NCI-H2081 (cell line): ENCODE measurements around the gene VSTM2B.

Source experiments
- DNase-seq, 2 experiments: peaks; one replicate each; lab custom pipeline; 2025; lab: John Stamatoyannopoulos, UW

VSTM2B gene

DNA sequence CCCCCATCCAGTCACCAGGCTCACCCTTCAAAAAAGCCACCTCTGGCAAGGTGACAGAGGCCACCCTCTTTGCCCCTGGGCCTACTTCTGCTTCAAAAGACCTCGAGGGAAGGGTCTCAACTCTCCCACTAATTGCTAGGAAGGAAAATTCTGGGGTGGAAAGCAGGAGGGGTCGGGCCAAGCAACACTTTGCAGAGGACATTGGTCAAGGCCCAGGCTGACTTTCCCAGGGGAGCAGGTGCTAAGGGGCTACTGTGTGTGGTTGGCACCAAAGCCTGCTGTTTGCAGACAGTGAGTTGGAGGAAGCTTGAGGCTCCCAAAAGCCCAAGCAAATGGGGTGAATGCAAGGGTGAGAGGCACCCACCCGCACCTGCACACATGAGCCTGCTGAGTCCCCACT is 28.6 kb upstream of the VSTM2B start:
- no peak for DNase-seq

DNA sequence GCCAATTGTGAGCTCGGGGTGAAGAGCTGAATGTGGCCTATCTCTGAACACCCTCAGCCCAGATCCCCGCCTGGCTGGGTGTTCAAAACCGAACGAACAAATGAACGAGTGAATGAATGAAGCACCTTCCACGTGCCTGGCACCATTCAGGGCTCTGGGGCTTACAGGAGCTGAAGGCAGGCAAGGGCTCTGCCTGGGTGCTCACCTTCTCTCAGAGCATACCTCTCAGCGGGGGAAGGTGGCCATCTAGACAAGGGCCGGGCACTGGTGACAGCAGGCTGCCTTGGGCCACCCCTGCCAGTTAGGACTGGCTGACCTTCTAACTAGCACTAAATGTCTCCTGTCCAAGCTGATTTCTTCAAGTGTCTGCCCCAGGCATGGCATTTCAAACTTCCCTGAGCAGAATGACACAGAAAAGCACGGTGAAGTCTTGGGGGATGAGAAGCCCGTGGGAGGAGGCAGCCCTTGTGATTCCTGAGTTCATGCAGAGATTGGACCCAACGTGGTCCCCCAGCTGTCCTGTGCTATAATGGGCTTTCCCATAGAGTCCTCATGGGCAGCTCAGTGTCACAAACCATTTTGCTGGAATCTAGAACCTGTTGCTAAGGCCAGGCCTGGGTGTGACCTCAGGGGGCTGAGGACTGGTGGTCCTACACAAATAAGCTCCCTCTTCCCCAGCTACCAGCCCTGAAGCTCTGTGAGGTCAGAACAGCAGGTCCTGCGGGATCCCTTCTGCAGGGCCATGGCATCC is 27.9 kb upstream of the VSTM2B start:
- DNase-seq = no peak

DNA sequence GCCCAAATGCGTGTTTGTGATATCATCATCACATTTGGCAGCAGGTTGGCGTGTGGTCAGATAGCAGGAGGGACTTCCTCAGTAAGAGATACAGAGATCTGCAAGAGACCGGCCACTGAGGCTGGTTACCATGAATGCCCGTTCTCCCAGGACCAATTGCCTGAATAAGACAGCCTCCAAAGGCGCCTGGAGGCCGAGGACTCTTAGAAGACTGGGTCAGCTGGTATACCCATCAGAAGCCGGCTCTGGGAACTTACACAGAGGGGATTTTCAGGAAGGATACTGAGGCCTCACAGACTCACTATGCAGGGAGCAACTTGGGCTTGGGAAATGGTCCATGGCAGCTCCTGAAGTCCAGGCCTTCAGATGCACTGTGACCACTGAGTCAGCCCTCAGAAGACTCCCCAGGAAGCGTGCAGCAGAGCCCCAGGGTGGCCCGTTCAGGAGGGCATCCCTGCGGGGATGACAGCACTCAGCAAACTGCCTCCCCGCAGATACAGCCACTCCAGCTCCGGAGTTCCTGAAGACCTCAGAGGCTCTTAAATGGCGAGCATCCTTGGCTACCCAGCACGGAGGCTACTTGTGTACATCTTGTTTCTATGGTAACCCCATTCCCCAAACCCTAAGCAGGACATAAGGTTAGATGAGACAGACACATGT is 26.4 kb upstream of the VSTM2B start:
- no peak for DNase-seq

DNA sequence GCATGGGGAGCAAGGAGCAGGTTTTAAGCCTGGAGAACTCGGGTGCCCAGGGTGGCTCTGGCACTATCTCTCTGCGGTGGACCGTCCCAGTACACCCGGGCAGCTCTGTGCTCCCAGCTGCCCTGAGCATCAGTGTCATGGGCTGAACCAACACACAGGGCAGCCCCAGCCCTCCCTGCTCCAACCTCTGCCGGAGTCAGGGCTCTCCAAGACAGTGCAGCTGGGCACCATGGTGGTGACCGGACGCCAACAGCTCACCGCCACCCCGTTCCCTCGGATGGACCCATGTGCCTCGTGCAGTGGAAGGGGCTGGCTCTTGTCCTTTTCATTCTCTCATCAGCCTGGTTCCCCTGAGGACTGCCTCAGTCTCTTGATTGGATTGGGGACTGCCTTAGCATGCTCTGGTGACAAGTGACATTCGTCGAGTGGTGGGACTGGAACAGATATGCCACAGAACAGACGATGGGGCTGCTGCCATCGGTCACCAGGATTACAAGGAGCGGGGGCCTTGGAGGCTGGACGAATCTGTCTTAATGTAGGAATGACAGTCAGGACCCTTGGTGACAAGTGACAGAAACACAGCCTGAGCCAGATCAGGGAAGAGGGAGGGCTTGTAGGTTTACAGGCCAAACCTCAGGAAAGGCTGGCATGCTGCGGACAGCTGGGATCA is 25.7 kb upstream of the VSTM2B start:
- DNase-seq = no peak

DNA sequence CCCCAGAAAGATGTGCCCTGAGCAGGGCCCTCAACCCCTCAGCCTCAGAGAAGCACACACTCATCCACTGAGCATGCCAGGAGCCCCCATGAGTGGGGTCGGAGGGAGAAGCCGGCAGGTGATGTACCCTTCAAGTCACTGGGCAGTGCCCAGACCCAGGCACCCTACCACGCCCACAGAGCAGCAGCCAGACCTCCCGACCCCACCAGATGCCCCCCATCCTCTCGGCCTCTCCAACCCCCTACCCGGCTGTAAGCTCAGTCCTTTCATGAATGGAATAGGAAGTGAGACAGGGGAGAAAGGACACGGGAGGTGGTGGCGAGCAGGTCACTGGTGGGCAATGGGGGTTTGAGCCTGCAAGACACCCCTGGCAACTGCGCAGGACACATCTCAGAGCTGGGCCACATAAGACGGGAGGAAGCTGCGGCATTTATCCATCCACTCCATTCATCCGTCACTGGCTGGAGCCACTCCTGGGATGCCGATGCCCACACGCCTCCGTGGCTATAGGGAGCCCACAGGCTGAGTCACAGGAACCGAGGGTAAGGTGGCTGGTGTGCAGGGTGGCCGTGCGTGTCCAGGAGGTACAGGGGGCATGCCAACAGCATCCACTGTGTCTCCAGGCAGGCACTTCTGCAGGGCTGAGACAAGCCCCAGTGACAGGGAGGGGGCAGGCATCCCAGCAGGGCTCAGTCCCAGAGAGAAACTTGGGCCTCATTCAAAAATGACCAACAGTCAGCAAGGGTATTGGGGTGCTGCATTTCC is 23.8 kb upstream of the VSTM2B start:
- DNase-seq = no peak

DNA sequence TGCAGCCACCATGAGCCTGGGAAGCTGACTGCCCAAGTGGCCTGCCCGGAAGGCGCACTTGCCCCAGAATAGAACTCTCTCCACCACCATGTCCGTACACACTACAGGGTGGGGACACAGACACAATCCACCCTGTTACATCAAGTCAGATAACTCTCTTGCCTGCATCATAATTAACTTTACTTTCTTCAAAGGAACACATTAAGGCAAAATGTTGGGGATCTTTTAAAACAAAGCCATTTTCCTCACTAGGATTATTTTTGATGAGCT is 23.3 kb upstream of the VSTM2B start:
- no peak for DNase-seq

DNA sequence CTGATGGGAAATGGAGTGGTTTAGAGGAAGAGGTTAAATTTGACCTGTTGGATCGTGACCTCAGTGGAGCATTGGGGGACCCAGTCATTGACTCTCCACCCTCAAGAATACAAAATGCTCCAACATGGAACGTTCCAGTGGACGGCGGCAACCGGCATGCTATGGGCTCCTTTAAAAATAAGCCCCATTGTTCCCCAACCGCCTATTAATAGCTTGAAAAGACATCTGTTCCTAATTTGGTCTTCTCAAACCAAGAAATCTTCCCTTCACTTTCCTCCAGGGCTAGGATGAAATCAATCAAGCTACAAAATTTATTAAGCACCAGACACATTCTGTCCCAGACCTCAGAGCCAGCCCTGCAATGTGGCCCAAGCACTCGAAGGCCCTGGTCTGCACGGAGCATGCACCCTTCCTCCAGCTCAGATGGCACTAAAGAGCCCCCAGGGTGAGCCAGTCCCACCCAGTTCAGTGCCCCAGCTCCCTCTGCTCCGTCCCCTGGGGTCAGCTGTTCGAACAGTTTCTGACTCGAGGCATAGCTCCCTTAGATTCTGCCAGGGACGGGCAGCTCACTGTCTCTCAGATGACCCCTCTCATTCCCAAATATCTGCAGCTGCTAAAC is 22.5 kb upstream of the VSTM2B start:
- no peak for DNase-seq

DNA sequence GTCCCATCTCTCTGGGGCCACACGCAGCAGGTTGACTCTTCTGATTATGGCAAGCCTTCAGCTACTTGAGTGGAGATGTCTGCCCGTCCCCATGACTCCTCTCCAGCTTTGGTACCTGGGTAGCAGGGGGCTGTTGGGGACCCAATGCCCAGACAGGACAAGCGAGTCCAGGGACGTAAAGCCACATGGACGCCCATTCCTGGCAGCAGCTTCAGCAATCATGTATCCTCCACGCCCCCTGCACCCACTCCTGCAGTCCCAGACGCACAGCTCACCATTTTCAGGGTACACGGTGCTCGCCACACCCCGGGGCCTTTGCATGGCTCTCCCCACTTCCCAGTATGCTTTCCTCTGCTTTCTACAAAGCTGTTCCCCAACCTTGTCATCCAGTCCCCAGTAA is 22.0 kb upstream of the VSTM2B start:
- no peak for DNase-seq

DNA sequence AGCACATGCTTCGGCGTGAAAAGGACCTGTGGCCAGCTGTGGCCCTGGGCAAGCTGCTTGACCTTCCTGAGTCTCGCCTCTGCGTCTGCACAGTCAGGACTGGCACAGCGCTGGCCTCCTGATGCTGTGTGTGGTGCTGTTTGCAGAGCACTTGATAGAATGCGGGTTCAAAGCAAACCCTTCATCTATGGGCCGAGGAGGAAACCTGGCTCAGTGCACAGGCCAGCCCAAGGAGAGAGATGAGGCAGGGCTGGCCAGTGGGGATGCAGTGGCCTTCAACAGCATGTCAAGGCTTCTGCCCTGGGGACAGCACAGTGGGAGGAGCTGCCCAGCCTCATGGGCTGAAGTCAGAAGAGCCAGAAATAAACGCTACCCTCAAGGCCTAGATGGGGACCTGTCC is 21.3 kb upstream of the VSTM2B start:
- no peak for DNase-seq

DNA sequence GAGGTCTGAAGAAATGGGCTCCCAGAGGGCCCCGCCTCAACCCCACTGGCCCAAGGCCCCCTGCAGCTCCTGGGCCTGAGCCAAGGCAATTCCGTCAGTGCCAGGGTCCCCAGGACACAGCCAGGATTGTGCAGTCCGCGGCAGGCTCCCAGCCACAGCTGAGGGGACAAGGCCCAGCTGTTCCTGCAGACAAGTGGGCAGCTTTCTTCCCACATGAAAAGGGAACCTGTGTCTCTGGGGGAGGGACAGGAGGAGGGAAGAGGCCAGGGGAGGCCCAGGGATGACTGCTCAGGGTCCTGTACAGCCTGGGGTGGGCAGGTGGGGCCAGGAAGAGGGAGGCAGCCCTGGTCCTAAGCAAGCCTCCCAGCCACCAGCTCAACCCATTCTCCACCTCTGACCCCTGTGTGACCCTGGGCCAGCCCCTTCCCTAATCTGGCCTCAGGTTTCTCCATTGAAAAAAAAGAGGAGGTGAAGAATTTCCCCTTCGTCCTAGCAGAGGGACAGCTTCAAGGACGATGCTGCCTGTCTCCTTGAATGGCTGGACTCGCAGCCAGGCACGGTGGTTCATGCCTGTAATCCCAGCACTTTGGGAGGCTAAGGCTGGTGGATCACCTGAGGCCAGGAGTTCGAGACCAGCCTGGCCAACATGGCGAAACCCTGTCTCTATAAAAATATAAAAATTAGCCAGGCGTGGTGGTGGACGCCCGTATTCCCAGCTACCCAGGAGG is 20.5 kb upstream of the VSTM2B start:
- DNase-seq = no peak

DNA sequence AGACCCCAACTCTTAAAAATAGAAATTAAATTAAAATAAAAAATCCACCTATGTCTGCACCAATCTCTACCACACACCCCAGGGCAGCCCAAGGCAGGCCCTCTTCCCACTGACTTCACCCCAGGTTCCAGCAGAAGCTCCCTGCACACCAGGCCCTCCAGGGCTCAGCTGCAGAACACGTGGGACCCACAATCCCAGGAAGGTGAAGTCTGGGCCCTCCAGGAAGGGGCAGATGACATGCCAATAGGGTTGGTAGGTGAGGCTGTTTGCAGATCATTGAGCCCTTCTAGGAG is 19.2 kb upstream of the VSTM2B start:
- no peak for DNase-seq

DNA sequence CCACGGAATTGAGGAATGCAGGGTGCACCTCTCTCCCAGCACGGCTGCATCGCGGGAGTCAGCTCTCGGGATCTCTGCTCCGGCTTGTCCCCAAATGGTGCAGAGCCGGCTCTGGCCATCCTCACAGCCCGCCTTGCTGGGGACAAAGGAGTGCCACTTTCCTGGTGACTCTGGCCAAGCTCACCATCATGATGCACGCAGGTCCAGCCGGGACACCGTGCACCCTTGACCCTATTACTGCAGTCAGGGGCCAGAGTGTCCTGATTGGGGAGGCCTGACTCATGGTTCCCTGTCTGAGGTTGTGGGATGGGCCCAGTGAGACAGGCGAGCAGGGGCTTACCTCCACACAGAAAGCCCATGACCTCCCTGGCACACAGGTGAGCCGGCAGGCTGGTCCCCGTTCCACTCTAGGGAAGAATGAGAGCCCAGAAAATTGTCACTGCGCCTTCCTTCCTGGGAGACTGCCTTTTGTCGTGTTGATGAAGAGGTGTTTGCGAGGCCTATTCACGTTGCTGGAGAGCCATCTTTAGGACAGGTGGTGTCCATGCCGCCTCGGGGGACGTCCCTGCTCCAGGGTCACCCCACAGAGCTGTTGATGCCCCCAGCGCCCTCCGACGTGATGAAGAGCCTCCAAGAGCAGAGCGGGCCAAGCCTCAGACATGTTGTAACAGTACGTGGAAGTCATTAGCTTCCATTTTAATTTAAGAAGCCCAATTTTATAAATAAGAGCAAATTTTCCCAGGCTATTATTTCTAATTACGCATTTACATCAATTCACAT is 18.5 kb upstream of the VSTM2B start:
- DNase-seq = no peak

DNA sequence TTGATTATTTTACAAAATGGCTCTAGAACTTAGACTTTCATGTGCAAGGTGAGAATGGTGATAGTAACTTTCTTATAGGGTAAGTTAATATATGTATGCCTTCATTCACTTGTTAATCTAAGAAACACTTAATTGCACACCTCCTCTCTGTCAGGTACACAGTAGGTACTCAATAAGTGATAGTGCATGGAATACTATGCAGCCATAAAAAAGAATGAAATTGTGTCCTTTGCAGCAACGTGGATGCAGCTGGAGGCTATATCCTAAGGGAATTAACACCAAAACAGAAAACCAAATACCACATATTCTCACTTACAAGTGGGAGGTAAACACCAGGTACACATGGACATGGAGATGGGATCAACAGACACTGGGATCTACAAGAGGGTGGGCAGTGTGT is 17.6 kb upstream of the VSTM2B start:
- DNase-seq = no peak

DNA sequence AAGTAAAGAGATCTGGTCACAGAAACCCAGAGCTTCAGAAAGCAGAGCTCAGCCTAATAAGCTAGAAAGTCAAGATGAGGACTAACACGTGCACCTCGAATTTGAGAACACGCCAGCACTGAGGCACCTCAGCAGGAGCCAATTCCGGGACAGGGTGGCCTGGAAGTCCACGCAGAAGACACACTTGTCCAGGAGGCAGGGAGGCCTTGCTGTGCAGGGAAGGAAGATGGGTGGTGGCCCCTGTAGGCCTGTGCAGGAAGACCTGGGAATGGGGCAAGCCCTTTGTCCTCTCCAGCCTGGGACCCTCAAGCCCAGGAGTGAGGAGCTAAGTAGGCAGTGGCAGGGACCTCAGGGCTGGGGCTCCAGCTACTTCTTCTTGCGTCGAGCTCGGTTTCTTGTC is 16.3 kb upstream of the VSTM2B start:
- no peak for DNase-seq

DNA sequence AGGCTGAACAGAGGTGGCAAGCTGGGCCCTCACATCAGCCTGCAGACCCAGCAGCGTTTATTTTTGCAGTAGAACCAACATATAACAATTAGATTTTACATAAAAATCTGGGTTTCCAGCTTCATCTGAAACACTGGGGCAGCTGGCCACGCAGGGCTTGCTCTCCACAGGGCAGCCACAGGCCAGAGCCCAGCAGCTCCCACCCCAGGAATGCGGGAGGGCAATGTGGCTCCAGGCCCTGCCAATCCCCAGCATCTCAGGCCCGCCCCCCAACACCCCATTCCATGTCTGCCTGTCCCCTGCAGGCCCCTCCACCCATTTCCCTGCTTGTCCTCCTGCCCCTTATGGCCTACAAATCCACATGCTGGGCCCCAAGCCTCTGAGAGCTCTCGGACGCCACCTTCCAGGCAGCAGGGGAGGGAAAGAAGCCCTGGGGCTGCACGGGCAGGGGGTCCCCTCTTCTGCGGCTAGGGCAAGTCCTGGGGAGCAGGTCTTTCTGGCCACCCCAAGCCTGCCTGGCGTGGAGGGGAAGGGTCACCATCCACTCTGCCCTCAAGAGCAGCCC is 15.0 kb upstream of the VSTM2B start:
- DNase-seq = no peak

DNA sequence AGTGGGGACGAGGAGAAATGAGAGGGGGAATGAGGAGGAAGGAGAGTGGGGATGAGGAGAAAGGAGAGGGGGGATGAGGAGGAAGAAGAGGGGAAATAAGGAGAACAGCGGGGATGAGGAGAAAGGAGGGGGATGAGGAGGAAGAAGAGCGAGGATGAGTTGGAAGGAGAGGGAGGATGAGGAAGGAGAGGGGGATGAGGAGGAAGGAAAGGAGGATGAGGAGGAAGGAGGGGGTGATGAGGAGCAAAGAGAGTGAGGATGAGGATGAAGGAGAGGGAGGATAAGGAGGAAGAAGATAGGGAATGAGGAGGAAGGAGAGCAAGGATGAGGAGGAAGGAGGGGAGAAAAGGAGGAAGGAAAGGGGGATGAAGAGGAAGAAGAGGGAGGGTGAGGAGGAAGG is 14.0 kb upstream of the VSTM2B start:
- no peak for DNase-seq

DNA sequence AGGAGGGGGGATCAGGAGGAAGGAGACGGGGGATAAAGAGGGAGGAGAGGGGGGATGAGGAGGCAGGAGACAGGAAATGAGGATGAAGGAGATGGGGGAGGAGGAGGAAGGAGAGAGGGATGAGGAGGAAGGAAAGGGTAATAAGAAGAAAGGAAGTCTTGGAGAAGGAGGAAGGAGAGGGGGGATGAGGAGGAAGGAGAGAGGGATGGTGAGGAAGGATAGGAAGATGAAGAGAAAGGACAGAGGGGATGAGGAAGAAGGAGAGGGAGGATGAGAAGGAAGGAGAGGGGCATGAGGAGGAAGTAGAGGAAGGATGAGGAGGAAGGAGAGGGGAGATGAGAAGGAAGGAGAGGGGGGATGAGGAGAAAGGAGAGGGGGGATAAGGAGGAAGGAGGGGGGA is 13.0 kb upstream of the VSTM2B start:
- DNase-seq = no peak

DNA sequence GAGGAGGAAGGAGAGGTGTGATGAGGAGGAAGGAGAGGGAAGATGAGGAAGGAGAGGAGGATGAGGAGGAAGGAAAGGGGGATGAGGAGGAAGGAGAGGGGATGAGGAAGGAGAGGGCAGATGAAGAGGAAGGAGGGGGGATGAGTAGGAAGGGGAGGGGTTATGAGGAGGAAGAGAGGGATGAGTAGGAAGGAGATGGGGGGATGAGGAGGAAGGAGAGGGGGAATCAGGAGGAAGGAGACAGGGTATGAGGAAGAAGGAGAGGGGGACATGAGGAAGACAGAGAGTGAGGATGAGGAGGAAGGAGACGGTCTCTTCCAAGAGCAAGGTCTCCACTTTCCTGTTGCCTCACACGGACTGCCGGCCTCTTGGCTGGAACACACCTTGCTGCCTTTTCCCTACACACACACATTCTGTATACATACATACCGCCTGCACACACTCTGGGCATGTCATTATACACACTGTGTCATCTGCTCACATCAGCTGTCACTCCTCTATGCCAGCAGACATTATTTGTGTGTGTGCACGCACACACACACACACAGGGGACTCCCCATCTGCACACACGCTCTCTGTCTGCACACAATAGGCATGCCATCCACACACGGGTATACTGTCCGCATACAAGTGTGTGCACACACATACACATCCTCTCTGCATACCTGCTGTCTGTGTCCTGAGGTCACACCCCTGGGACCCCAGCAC is 11.1 kb upstream of the VSTM2B start:
- no peak for DNase-seq

DNA sequence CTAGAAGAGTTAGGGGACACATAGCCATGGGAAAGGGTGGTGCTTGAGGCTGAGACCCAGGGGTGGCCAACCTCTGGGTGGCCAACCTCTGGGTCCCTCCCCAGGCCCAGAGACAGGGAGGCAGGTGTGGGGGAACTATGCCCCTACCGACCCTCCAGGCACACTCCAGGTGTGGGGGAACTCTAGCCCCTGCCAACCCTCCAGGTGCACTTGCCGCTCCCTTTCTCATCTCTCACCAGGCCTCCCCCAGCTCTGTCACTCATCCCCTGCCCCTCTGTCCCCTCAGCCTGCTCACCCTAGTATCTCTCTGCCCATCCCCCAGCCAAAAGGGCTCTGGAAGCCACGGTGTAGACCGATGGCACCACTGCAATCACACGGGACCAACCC is 10.6 kb upstream of the VSTM2B start:
- DNase-seq = no peak

DNA sequence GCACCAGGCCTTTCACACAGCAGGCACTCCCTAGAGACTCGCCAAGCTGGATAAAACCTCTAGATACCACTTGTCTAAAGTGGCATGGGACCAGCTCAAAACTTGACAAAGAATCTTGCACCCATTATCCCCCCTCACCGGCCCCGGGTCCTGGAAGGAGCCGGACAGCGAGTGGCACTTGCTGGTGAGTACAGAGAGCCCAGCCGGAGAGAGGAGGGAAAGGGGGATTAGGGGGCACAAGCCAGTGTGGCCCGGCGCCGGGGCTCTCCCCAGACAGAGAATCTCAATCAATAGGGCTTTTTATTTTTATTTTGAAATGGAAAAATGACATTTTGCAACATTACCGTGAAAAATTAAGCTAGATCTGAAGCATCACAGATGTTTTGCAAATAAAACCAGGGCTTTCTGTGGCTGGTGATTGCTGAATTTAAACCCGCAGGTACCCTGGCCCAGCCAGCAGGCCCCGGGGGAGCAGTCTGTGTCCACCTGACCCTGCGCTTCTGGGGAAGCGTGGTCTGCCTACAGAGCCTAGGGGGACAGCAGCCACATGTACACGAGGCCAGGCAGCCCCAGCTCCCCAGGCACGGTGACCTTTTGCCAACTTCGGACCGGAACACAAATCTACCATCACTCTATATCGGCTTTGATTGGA is 10.0 kb upstream of the VSTM2B start:
- DNase-seq = no peak
